ENCODE measurements around the gene ZNF780A.

- no peak for TF ChIP-seq CTCF (IDR thresholded peaks at IDR 0.05)
- no peak for TF ChIP-seq POLR2AphosphoS5 (IDR thresholded peaks at IDR 0.05)
- no peak for TF ChIP-seq POLR2A (IDR thresholded peaks at IDR 0.05)
- no peak for TF ChIP-seq EP300 (IDR thresholded peaks at IDR 0.05)
These were observed 34.8 kb downstream of the ZNF780A start, which contains the start of gene ZNF780B for GRCh38 chr19:40055832-40056504.

Measured in suprapubic skin (tissue), 4 donors.